Fibroblast of the aortic adventitia (primary cell): ENCODE results near the gene ZNF473. TPM values are rescaled to one million over a fixed set of nuclear protein-coding genes. Genes with fewer than 3 reads are reported as not detected.

Experiments
- DNase-seq: peaks from one replicate; pipeline ENCODE4 v3.0.0-alpha.2; 2010; ENCODE audit warnings: low read depth
- H3K4me3 ChIP-seq: 2 replicates; pipeline ENCODE4 v1.5.1; 2011; ENCODE audit warnings: low read depth, mild to moderate bottlenecking, control low read depth, low read length, moderate library complexity
- CTCF ChIP-seq: IDR thresholded peaks from 2 replicates; pipeline ENCODE4 v1.5.1; 2011; ENCODE audit warnings: mild to moderate bottlenecking, low read length, control low read depth, inconsistent platforms; ENCODE audit not compliant: insufficient read depth
- total RNA-seq: library from RNA; depleted of rRNA; stranded (reverse); fragments of >200 nt; gene quantifications from 2 replicates; pipeline ENCODE4 v1.2.3, GENCODE V29; 2012; ENCODE audit warnings: low replicate concordance

ZNF473 gene
- total RNA-seq, 1 donor, result 11.0 TPM

GRCh38 chr19:50030225-50030624 lies 4.4 kb downstream of the ZNF473 start:
- no peak overlapping the region for H3K4me3 ChIP-seq
- no peak for DNase-seq
- no peak for TF ChIP-seq CTCF

- DNase-seq, result no peak
- H3K4me3 ChIP-seq, result no peak overlapping the region
- TF ChIP-seq CTCF, result no peak
Measured at GRCh38 chr19:50030937-50031336, 5.1 kb downstream of the ZNF473 start.

- no peak for TF ChIP-seq CTCF
- no peak overlapping the region for H3K4me3 ChIP-seq
- DNase-seq, result no peak
Measured at GRCh38 chr19:50036908-50037307, 11.1 kb downstream of the ZNF473 start.

- DNase-seq, result no peak
- no peak overlapping the region for H3K4me3 ChIP-seq
- TF ChIP-seq CTCF, result no peak
Measured at GRCh38 chr19:50039968-50040367, 14.2 kb downstream of the ZNF473 start.

GRCh38 chr19:50040967-50041366 lies 15.2 kb downstream of the ZNF473 start:
- no peak for TF ChIP-seq CTCF
- no peak for DNase-seq
- no peak overlapping the region for H3K4me3 ChIP-seq

GRCh38 chr19:50042363-50043024 lies 16.7 kb downstream of the ZNF473 start:
- H3K4me3 ChIP-seq, result no peak overlapping the region
- DNase-seq, result no peak
- TF ChIP-seq CTCF, result no peak

GRCh38 chr19:50043967-50044366 lies 18.2 kb downstream of the ZNF473 start:
- H3K4me3 ChIP-seq, result no peak overlapping the region
- no peak for TF ChIP-seq CTCF
- DNase-seq, result no peak
